GM06990 (cell line): ENCODE data around the gene PLOD2.
A peak's percentile ranks its signal among the peaks of the same experiment; 100 is the strongest.

ENCODE experiments used
- DNase-seq: peaks from one replicate; pipeline ENCODE4 v3.0.0-alpha.2; 2011; ENCODE audit not compliant: insufficient read length; ENCODE audit errors: extremely low read depth
- H3K27me3 ChIP-seq: replicated peaks from 2 replicates; pipeline ENCODE4 v1.6.0; 2011; ENCODE audit warnings: low read length; ENCODE audit not compliant: control insufficient read depth, insufficient read depth
- H3K36me3 ChIP-seq: 2 replicates; pipeline ENCODE4 v1.5.1; 2011; ENCODE audit warnings: low read length; ENCODE audit not compliant: control insufficient read depth, insufficient read depth
- H3K4me3 ChIP-seq: replicated peaks from 2 replicates; pipeline ENCODE4 v1.5.1; 2011; ENCODE audit warnings: low read depth, mild to moderate bottlenecking, control low read depth, low read length
- CTCF ChIP-seq: IDR thresholded peaks from 2 replicates; pipeline ENCODE4 v1.5.1; 2011; ENCODE audit warnings: low read length, control low read depth, mild to moderate bottlenecking, inconsistent platforms; ENCODE audit not compliant: insufficient read depth, poor library complexity, severe bottlenecking

Gene PLOD2

GRCh38 chr3:146020969-146021368, 140.0 kb downstream of the PLOD2 start:
- Histone ChIP-seq H3K4me3 (no peak overlapping the region), H3K36me3 (no peaks in the 10 kb centered on the region), H3K27me3 (no peaks in the 10 kb centered on the region)
- TF ChIP-seq CTCF: peak; percentile 3
- no peak for DNase-seq

GRCh38 chr3:146019508-146019907, 141.5 kb downstream of the PLOD2 start:
- no peak overlapping the region for H3K4me3 ChIP-seq
- H3K36me3 ChIP-seq: no peaks in the 10 kb centered on the region
- H3K27me3 ChIP-seq: no peaks in the 10 kb centered on the region
- DNase-seq: no peak
- TF ChIP-seq CTCF: no peak
